HG03103 (cell line): Measurements from ENCODE around the gene APOLD1.
"Not testable (repeated sequence)": the region's sequence is repeated elsewhere in the genome, so short reads cannot be mapped to it uniquely, and the experiment has no call there.

Experiments
- ATAC-seq: cut with Tn5 transposase; IDR thresholded peaks from one replicate; pipeline ENCODE4 v1.9.1; 2021; ENCODE audit warnings: low read depth; ENCODE audit not compliant: unreplicated experiment

Gene APOLD1

GRCh38 chr12:12786351-12786705, 869 bp downstream of the APOLD1 start:
- ATAC-seq: peak; percentile 11

- peak; percentile 54 for ATAC-seq
These were observed 1.5 kb downstream of the APOLD1 start for GRCh38 chr12:12786706-12787601.

DNA sequence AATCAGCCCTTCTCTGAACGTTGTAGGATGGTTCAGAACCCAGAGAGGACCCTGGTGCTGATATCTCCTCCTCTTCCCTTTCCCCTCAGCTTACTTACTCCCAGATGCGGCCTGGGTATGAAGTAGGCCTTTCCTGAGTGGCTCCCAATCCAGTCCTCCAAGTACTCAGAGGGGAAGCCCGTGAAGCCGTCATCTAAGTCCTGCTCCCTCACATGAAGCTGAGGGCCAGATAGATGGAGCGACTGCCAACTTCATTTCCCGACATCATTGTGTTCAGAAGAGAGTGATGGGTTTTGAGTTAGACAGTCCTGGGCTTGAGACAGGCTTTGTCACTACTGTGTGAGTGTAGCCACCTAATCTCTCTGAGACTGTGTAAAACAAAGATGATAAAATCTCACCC, 2.7 kb downstream of the APOLD1 start:
- no peak for ATAC-seq

DNA sequence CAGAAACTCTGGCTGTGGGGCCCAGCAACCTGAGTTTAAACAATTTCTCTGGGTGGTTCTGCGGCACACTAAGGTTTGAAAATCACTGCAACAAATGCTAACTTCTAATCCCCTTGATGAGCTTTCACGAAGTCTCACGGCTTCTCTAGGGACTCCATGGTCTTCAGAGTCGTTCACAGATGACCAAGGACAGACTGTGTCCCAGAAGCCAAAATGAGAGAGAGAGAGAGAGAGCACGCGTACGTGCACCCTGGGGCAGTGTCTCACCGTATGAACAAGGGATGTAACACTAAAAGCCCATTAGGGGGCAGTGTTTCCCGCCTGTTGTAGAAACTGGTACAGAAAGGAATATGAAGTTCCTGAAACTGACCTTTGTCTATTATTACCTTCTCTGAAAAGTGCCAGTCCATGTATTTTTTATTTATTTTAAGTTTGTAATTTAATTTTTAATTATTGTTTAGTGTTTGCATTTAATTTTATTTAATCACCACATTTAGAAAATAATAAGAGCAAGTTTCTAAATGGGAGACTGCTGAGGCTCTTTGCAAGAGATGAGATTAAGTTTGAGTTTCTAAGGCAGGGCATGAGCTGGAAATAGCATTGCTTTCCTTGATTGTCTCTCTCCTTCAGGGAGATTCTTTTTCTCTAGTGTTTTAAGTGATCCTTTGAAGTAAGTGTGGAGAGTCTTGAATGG, 3.4 kb downstream of the APOLD1 start:
- peak; percentile 51 for ATAC-seq

DNA sequence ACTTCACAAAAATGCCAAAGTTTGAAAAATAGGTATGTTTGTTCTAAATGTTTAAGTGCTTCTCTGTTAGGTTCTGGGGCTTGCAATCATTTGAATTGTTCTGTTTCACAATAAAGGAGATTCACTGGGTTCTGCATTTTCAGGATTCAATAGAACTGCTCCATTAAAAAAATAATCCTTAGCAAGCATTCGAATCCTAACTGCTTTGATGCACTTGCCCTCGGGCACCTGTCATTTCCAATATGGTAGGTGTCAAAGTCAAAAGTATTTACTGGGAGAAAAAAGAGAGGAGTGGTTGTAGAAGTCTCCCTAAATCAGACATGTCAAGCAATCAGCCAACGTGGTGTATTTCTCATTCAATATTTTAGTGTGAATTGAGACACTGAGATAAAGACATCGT, 5.5 kb downstream of the APOLD1 start:
- no peak for ATAC-seq

GRCh38 chr12:12791756-12792369, 6.4 kb downstream of the APOLD1 start:
- no peak for ATAC-seq

- no peak for ATAC-seq
These were observed 7.0 kb downstream of the APOLD1 start for GRCh38 chr12:12792421-12792820.

DNA sequence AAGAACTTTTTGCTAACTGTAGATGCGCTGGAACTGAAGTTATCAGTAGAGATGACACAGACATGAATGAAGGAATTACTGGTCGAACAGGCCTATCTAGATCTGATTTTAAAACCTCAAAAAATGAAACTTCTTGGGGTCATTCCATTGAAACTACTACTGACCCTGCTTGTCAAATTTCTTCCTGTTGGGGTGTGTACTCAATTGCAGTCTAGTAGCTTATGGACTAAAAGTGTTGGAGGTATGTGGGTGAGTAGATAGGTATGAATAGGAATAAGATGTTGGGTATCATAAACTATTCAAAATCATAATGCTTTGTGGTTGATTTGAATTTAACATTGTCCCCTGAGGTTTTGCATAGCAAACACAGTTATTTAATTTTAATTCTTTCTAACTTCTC, 9.2 kb downstream of the APOLD1 start:
- ATAC-seq: no peak

DNA sequence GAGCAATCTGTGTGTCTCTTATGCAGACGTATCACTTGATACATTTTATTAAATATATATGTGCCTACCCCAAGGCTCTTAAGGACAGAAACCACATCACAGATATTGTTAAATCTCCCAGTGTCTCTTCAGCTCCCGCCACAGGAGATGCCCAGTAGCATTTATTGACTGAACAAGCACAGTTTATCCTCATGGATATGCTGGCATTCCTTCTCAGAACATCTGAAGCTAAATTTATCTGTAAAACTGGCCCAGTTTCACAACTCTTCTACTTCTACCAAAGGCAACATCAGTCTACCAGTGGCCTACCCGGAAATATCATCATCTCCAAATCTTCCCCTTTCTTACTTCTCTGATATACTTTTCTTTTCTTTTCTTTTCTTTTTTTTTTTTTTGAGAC, 10.7 kb downstream of the APOLD1 start:
- no peak for ATAC-seq

GRCh38 chr12:12796928-12797793, 11.7 kb downstream of the APOLD1 start:
- ATAC-seq: no peak

GRCh38 chr12:12797794-12798152, 12.3 kb downstream of the APOLD1 start:
- ATAC-seq: no peak

DNA sequence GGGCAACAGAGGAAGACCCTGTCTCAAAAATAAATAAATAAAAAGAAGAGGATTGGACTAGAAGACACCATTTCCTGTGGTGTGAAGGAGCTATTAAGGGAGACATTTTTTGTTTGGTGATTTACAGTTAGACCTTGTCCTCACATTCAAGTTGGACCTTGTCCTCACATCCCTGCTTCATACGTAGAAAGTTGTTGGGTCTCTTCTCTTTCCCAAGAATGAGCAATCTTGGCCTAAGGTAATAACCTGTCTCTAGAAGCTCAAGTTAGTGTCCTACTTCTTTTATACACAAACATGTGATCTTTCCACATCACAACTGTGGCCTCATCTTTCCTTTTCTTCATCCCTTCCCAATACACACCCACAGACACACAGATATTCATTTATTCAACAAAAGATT, 13.0 kb downstream of the APOLD1 start:
- no peak for ATAC-seq

DNA sequence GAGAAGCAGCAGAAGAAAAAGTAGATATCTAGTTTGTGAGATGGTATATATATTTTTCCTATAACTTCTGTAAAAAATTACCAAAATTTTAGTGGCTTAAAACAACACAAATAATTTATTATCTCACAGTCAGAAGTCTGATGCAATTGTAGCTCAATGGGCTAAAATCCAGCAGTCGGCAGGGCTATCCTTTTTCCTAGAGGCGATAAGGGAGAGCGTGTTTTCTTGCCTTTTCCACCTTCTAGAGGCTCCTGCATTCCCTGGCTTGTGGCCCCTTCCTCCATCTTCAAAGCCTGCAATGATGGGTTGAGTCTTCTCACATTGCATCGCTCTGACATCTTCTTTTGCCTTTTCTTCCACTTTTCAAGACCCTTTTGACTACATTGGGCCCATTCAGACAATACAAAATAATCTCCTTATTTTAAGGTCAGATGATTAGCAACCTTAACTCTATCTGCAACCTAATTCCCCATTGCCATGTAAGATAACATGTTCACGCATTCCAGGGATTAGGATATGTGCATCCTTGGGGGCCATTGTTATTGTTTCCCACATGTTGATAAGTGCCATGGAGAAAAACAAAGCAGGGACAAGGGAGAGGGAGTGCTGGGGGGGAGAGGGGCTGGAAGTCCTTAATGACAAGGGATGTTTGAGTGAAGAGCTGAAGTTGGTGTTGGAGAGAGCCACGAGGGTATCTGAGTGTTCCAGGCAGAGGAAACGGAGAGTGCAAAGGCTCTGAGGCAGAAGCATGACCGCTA, 13.9 kb downstream of the APOLD1 start:
- ATAC-seq: no peak

DNA sequence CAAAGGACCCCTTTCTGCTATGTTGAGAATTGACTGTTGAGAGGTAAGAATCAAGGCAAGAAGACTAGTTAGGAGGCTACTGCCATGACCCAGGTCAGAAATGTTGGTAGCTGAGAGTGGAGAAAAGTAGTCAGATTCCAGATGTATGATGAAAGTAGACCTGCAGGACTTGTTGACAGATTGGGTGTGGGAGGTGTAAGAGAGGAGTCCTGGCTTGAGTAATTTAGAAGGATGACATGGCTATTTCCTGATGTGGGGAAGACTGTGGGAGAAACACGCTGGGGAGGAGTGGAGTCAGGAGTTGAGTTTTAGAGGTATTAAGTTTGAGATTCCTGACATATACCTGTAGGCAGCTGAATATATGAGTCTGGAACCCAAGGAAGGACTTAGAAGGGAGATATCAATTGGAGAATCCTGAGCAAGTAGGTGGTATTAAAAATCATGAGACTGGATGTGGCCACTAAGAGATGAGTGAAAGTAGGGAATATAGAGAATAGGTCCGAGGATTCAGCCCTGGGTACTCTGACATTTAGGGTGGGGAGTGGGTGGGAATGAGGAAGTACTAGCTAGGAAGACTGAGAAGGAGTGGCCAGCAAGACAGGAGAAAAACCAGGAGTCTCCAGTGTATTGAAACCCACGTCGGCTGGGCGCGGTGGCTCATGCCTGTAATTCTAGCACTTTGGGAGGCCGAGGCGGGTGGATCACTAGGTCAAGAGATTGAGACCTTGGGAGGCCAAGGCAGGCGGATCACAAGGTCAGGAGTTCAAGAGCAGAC, 15.1 kb downstream of the APOLD1 start:
- ATAC-seq: no peak

- ATAC-seq: not testable (repeated sequence)
These were observed 16.2 kb downstream of the APOLD1 start for GRCh38 chr12:12801656-12802055.

- ATAC-seq: peak; percentile 75
These were observed 17.7 kb downstream of the APOLD1 start for GRCh38 chr12:12803186-12803585.

GRCh38 chr12:12804011-12804410, 18.6 kb downstream of the APOLD1 start:
- no peak for ATAC-seq

DNA sequence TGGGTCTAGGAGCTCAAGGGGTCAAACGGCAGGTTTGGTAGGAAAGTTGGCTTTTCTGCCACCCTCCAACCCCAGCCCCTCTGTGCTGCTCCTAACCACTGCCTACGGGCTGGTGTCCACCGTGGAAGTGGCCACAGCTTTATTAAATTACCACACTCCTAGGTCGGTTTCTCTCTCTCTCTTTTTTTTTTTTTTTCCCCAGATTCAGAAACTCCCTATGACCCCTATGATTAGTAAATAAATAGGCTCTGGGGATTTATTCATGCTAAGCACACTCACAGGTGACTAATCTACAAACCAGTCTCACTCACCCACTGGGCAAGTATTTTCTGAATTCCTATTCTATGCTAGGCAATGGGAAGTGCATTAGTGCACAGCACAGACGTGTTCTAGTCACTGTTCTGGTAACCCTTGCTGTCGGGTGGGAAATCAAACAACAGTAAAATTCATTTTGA, 19.0 kb downstream of the APOLD1 start:
- no peak for ATAC-seq
